OCI-LY7 (cell line): ENCODE measurements around the gene SHLD1. TPM values are rescaled to one million over a fixed set of nuclear protein-coding genes. Genes with fewer than 3 reads are reported as not detected.
"Not testable (repeated sequence)": the region's sequence is repeated elsewhere in the genome, so short reads cannot be mapped to it uniquely, and the experiment has no call there.

Source experiments
- BruUV-seq: library from RNA; stranded (reverse); fragments of 400-500 nt; replicated peaks from 2 replicates; lab custom pipeline; 2021; lab: Mats Ljungman, UMichigan
- CTCF ChIA-PET: fragments of 300-600 bp; sonication (Branson Sonifier 250); formaldehyde crosslinking; loops from one replicate; lab custom pipeline; 2022; ENCODE audit warnings: antibody characterized with exemption; ENCODE audit not compliant: unreplicated experiment; lab: Charles Lee
- POLR2A ChIA-PET: fragments of 300-600 bp; sonication (Branson Sonifier 250); formaldehyde crosslinking; loops from one replicate; lab custom pipeline; 2022; ENCODE audit warnings: antibody characterized with exemption; lab: Charles Lee
- DNase-seq: peaks from one replicate; pipeline ENCODE4 v3.0.0-alpha.2; 2015; ENCODE audit warnings: low spot score
- H2AFZ ChIP-seq: fragments of 200-600 bp; sonication (generic), shearing (Covaris generic); 2 replicates; pipeline ENCODE4 v1.6.1; 2014; ENCODE audit warnings: mild to moderate bottlenecking, antibody characterized with exemption, low read length, moderate library complexity
- H3K27ac ChIP-seq: fragments of 200-600 bp; sonication (generic); 2 replicates; pipeline ENCODE4 v1.5.1; 2014; ENCODE audit warnings: mixed run types, low read depth, mild to moderate bottlenecking, moderate library complexity, low read length, inconsistent platforms; ENCODE audit not compliant: poor library complexity, severe bottlenecking
- H3K36me3 ChIP-seq: fragments of 200-600 bp; sonication (generic); 2 replicates; pipeline ENCODE4 v1.6.1; 2014; ENCODE audit warnings: mild to moderate bottlenecking, antibody characterized with exemption, low read length, moderate library complexity, mixed read lengths; ENCODE audit not compliant: insufficient read depth
- H3K4me1 ChIP-seq: fragments of 200-600 bp; sonication (generic); 2 replicates; pipeline ENCODE4 v1.5.1; 2014; ENCODE audit warnings: mild to moderate bottlenecking, low read length; ENCODE audit not compliant: insufficient read depth, poor library complexity, severe bottlenecking
- H3K4me2 ChIP-seq: fragments of 200-600 bp; sonication (generic); 2 replicates; pipeline ENCODE4 v1.6.1; 2014; ENCODE audit warnings: mild to moderate bottlenecking, low read length
- H3K4me3 ChIP-seq: fragments of 200-600 bp; sonication (generic); 2 replicates; pipeline ENCODE4 v1.5.1; 2014; ENCODE audit warnings: mild to moderate bottlenecking, low read depth, low read length; ENCODE audit not compliant: poor library complexity, severe bottlenecking
- H3K79me2 ChIP-seq: fragments of 200-600 bp; sonication (generic); 2 replicates; pipeline ENCODE4 v1.6.1; 2016; ENCODE audit warnings: low read depth, mild to moderate bottlenecking, low read length, moderate library complexity, mixed read lengths; ENCODE audit not compliant: insufficient read depth
- H3K9me2 ChIP-seq: fragments of 200-600 bp; sonication (generic); 2 replicates; pipeline ENCODE4 v1.6.1; 2016; ENCODE audit warnings: mild to moderate bottlenecking, low read length, mixed read lengths; ENCODE audit not compliant: insufficient read depth
- H3K9me3 ChIP-seq: fragments of 200-600 bp; sonication (generic); 2 replicates; pipeline ENCODE4 v1.6.1; 2014; ENCODE audit warnings: mild to moderate bottlenecking, mixed run types, low read length, mixed read lengths
- H4K20me1 ChIP-seq: fragments of 200-600 bp; sonication (generic); 2 replicates; pipeline ENCODE4 v1.6.1; 2014; ENCODE audit warnings: mild to moderate bottlenecking, antibody characterized with exemption, low read length, moderate library complexity, mixed read lengths; ENCODE audit not compliant: insufficient read depth
- CTCF ChIP-seq: fragments of 200-600 bp; sonication (generic); conservative IDR thresholded peaks from 2 replicates; pipeline ENCODE4 v1.5.1; 2014; ENCODE audit warnings: mild to moderate bottlenecking, antibody characterized with exemption, low read length, moderate library complexity, mixed read lengths
- EZH2phosphoT487 ChIP-seq: fragments of 200-600 bp; sonication (generic); IDR thresholded peaks from 2 replicates; pipeline ENCODE4 v1.6.1; 2018; ENCODE audit warnings: low read depth, borderline replicate concordance, mild to moderate bottlenecking, mixed run types, antibody characterized with exemption, low read length, moderate library complexity, mixed read lengths
- intact Hi-C: fragments of 100-400 bp; cut with micrococcal nuclease; formaldehyde crosslinking; loops from one replicate; pipeline ENCODE4 v1.10.0; 2022; ENCODE audit not compliant: unreplicated experiment
- total RNA-seq, 2 experiments: library from RNA; depleted of rRNA in 1 of 2; stranded (reverse); fragments of >200 nt in 1 of 2; shearing (Covaris generic) in 1 of 2; gene quantifications; 2 replicates each; pipeline ENCODE4 v1.2.3, GENCODE V29; 2014 to 2022

Gene SHLD1
- total RNA-seq, 2 experiments from 2014 or later: 19.4 to 31.2 TPM

- H3K27ac ChIP-seq: no peak overlapping the region
- ChIA-PET POLR2A (interaction anchor here (0.6 to 1.2 kb wide), 11 partner anchors 8 to 731 kb away, joined by 3 to 6 read pairs (median 3); no protein-coding TSS in a partner anchor), CTCF (no interaction called here)
- H4K20me1 ChIP-seq: no peaks in the 10 kb centered on the region
- H3K4me3 ChIP-seq: no peak overlapping the region
- BruUV-seq: no TSS peak
- H3K4me1 ChIP-seq: no peaks in the 10 kb centered on the region
- no peak for TF ChIP-seq CTCF
- no peak for TF ChIP-seq EZH2phosphoT487
- no peaks in the 10 kb centered on the region for H3K9me2 ChIP-seq
- H3K36me3 ChIP-seq: peaks cover 91% of the 10 kb centered on the region
- 0 out of 2 replicates have a peak, but pooled peaks cover 4% of the 10 kb centered on the region for H3K79me2 ChIP-seq
- no peak overlapping the region for H2AFZ ChIP-seq
- intact Hi-C loops: no loop called here
- H3K4me2 ChIP-seq: no peak overlapping the region
- H3K9me3 ChIP-seq: no peaks in the 10 kb centered on the region
- DNase-seq: no peak
Measured at GRCh38 chr20:5779071-5779900, 29.1 kb downstream of the SHLD1 start.

- CTCF ChIA-PET: no interaction called here
- intact Hi-C loops: no loop called here
- DNase-seq: no peak
- Histone ChIP-seq H3K9me2 (no peaks in the 10 kb centered on the region), H2AFZ (no peak overlapping the region), H3K4me1 (peaks cover 4% of the 10 kb centered on the region), H3K36me3 (peaks cover 86% of the 10 kb centered on the region), H4K20me1 (no peaks in the 10 kb centered on the region), H3K79me2 (0 out of 2 replicates have a peak, but pooled peaks cover 4% of the 10 kb centered on the region), H3K4me3 (no peak overlapping the region), H3K27ac (no peak overlapping the region), H3K9me3 (no peaks in the 10 kb centered on the region), H3K4me2 (no peak overlapping the region)
- BruUV-seq: no TSS peak
- TF ChIP-seq EZH2phosphoT487 (no peak), CTCF (no peak)
- POLR2A ChIA-PET: no interaction called here
Measured at GRCh38 chr20:5780846-5781217, 30.6 kb downstream of the SHLD1 start.

DNA sequence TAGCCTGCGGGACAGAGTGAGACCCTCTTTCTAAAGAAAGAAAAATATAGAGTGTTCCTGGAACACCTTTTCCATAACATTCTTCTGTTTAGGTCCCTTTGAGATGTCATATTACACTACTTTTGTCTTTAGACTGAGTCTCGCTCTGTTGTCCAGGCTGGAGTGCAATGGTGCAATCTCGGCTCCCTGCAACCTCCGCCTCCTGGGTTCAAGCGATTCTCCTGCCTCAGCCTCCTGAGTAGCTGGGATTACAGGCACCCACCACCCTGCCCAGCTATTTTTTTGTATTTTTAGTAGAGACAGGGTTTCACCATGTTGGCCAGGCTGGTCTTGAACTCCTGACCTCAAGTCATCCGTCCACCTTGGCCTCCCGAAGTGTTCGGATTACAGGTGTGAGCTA is 31.2 kb downstream of the SHLD1 start:
- POLR2A ChIA-PET: interaction anchor here (0.6 to 1.9 kb wide), 2 partner anchors 136 to 231 kb away, joined by 3 to 5 read pairs; no protein-coding TSS in a partner anchor
- BruUV-seq, intact Hi-C loops, H3K4me2 ChIP-seq, H3K9me2 ChIP-seq, H3K9me3 ChIP-seq, H3K4me3 ChIP-seq, DNase-seq, CTCF ChIA-PET, H2AFZ ChIP-seq, H3K79me2 ChIP-seq, H3K27ac ChIP-seq, H3K4me1 ChIP-seq, H4K20me1 ChIP-seq: not testable (repeated sequence)
- H3K36me3 ChIP-seq: peaks cover 86% of the 10 kb centered on the region
